ENCODE results near the gene MMEL1. TPM values are rescaled to one million over a fixed set of nuclear protein-coding genes. Genes with fewer than 3 reads are reported as not detected.
"Not testable (repeated sequence)": the region's sequence is repeated elsewhere in the genome, so short reads cannot be mapped to it uniquely, and the experiment has no call there.

Gene MMEL1
- total and polyA plus RNA-seq, 2 experiments from 2014 or later = 0.93 to 1.8 TPM

DNA sequence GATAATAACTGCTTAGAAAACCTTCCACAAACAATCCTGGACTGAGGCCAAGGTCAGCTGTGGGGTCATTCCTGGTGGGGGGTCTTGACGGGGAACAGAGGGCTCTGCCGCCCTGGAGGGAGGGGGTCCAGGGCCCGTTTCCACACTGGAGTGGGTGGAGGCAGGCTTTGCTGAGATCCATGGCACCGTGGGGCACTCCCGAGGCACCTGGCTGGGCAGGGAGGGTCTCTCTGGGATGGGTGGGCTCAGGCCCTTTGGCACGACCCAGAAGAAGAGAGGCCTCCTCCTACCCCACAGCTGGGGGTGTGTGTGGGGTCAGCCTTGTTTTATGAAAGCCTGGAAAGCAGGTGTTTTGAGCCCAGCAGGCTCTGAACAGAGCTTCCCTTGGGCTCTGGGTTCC, 5.1 kb downstream of the MMEL1 start:
- Histone ChIP-seq H4K20me1 (ENCODE audit: insufficient read depth, poor library complexity, severe bottlenecking) (no peaks in the 10 kb centered on the region), H3K79me2 (no peaks in the 10 kb centered on the region), H3K4me2 (no peak overlapping the region), H3K4me1 (ENCODE audit: insufficient read depth) (peaks cover 6% of the 10 kb centered on the region), H3K4me3 (no peak overlapping the region), H2AFZ (no peak overlapping the region), H3K27me3 (peaks cover 48% of the 10 kb centered on the region), H3K36me3 (replicated peaks; ENCODE audit: insufficient read depth, low read depth) (no peaks in the 10 kb centered on the region), H3K9me2 (replicated peaks; ENCODE audit: insufficient read depth) (no peaks in the 10 kb centered on the region), H3K9me3 (ENCODE audit: low read depth) (no peaks in the 10 kb centered on the region), H3K27ac (no peak overlapping the region)
- 53% methylated on average over 6 of the region's 6 CpGs for WGBS (ENCODE audit: low lambda C conversion rate, missing lambda C conversion rate)
- no peak for DNase-seq (ENCODE audit: low spot score)
- no peak for TF ChIP-seq EZH2 (IDR thresholded peaks at IDR 0.05; ENCODE audit: borderline replicate concordance)
- TF ChIP-seq, protein P1, sequence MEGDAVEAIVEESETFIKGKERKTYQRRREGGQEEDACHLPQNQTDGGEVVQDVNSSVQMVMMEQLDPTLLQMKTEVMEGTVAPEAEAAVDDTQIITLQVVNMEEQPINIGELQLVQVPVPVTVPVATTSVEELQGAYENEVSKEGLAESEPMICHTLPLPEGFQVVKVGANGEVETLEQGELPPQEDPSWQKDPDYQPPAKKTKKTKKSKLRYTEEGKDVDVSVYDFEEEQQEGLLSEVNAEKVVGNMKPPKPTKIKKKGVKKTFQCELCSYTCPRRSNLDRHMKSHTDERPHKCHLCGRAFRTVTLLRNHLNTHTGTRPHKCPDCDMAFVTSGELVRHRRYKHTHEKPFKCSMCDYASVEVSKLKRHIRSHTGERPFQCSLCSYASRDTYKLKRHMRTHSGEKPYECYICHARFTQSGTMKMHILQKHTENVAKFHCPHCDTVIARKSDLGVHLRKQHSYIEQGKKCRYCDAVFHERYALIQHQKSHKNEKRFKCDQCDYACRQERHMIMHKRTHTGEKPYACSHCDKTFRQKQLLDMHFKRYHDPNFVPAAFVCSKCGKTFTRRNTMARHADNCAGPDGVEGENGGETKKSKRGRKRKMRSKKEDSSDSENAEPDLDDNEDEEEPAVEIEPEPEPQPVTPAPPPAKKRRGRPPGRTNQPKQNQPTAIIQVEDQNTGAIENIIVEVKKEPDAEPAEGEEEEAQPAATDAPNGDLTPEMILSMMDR (IDR thresholded peaks at IDR 0.05; ENCODE audit: poor library complexity) = no peak
- TF ChIP-seq EZH2phosphoT487 (IDR thresholded peaks at IDR 0.05; ENCODE audit: low read depth, severe bottlenecking, unreplicated experiment) = no peak

DNA sequence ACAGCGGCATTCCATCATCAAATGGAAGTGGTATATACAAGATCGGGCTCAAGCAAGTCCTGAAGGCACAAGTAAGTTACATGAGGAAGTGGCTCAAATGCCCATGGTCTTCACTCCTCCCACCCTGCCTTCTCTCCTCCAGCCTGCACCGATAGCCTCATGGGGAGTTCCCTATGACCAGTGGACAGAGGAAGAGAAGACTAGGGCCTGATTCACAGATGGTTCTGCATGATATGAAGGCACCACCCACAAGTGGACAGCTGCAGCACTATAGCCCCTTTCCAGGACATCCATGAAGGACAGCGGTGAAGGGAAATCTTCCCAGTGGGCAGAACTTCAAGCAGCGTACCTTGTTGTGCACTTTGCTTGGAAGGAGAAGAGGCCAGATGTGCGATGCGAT, 7.1 kb downstream of the MMEL1 start:
- H3K27me3 ChIP-seq = peaks cover 48% of the 10 kb centered on the region
- not testable (repeated sequence) for H3K4me1 ChIP-seq (ENCODE audit: insufficient read depth)

DNA sequence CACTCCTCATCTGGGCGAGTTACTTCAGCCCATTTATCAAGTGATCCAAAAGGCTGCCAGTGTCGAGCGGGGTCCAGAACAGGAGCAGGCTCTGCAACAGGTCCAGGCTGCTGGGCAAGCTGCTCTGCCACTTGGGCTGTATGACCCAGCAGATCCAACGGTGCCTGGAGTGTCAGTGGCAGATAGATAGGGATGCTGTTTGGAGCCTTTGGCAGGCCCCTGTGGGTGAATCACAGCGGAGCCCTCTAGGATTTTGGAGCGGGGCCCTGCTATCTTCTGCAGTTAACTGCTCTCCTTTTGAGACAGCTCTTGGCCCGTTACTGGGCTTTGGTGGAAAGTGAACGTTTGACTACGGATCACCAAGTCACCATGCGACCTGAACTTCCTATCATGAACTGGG, 7.5 kb downstream of the MMEL1 start:
- no peaks in the 10 kb centered on the region for H4K20me1 ChIP-seq (ENCODE audit: insufficient read depth, poor library complexity, severe bottlenecking)
- no peak overlapping the region for H3K4me3 ChIP-seq
- no peak overlapping the region for H3K4me2 ChIP-seq
- TF ChIP-seq, protein P1 (IDR thresholded peaks at IDR 0.05; ENCODE audit: poor library complexity) = no peak
- no peak for TF ChIP-seq EZH2 (IDR thresholded peaks at IDR 0.05; ENCODE audit: borderline replicate concordance)
- TF ChIP-seq EZH2phosphoT487 (IDR thresholded peaks at IDR 0.05; ENCODE audit: low read depth, severe bottlenecking, unreplicated experiment) = no peak
- no peak overlapping the region for H3K27ac ChIP-seq
- no peaks in the 10 kb centered on the region for H3K79me2 ChIP-seq
- H2AFZ ChIP-seq = no peak overlapping the region
- H3K4me1 ChIP-seq (ENCODE audit: insufficient read depth) = no peaks in the 10 kb centered on the region
- WGBS (ENCODE audit: low lambda C conversion rate, missing lambda C conversion rate) = 88% methylated on average over 10 of the region's 10 CpGs
- no peaks in the 10 kb centered on the region for H3K9me2 ChIP-seq (replicated peaks; ENCODE audit: insufficient read depth)
- DNase-seq (ENCODE audit: low spot score) = no peak
- no peaks in the 10 kb centered on the region for H3K9me3 ChIP-seq (ENCODE audit: low read depth)
- no peaks in the 10 kb centered on the region for H3K36me3 ChIP-seq (replicated peaks; ENCODE audit: insufficient read depth, low read depth)
- peaks cover 48% of the 10 kb centered on the region for H3K27me3 ChIP-seq

More for the DNA sequence above, 7.1 kb downstream of the MMEL1 start:
- H3K9me3 ChIP-seq (ENCODE audit: low read depth); DNase-seq (ENCODE audit: low spot score); H3K4me3 ChIP-seq; H3K4me2 ChIP-seq; H2AFZ ChIP-seq; H3K79me2 ChIP-seq; H4K20me1 ChIP-seq (ENCODE audit: insufficient read depth, poor library complexity, severe bottlenecking); H3K27ac ChIP-seq; H3K9me2 ChIP-seq (replicated peaks; ENCODE audit: insufficient read depth); H3K36me3 ChIP-seq (replicated peaks; ENCODE audit: insufficient read depth, low read depth): not testable (repeated sequence)
- WGBS (ENCODE audit: low lambda C conversion rate, missing lambda C conversion rate) = 86% methylated on average over 7 of the region's 7 CpGs

DNA sequence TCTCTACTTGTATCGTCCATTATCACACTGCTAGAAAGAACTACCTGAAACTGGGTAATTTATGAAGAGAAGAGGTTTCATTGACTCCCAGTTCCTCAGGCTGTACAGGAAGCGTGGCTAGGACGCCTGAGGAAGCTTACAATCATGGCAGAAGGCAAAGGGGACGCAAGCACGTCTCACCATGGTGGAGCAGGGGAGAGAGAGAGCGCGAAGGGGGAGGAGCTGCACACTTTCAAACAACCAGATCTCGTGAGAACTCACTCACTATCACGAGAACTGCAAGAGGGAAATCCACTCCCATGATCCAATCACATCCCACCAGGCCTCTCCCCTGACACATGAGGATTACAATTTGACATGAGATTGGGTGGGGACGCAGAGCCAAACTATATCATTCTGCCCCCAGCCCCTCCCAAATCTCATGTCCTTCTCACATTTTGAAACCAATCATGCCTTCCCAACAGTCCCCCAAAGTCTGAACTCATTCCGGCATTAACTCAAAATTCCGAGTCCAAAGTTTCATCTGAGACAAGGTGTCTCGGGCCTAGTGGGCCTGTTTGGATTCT, 8.0 kb downstream of the MMEL1 start:
- H2AFZ ChIP-seq = no peak overlapping the region
- H3K9me2 ChIP-seq (replicated peaks; ENCODE audit: insufficient read depth) = no peaks in the 10 kb centered on the region
- WGBS (ENCODE audit: low lambda C conversion rate, missing lambda C conversion rate) = 78% methylated on average over 13 of the region's 13 CpGs
- H3K36me3 ChIP-seq (replicated peaks; ENCODE audit: insufficient read depth, low read depth) = no peaks in the 10 kb centered on the region
- no peaks in the 10 kb centered on the region for H3K4me1 ChIP-seq (ENCODE audit: insufficient read depth)
- DNase-seq (ENCODE audit: low spot score) = no peak
- H3K4me2 ChIP-seq = no peak overlapping the region
- H3K27ac ChIP-seq = no peak overlapping the region
- no peaks in the 10 kb centered on the region for H3K79me2 ChIP-seq
- H4K20me1 ChIP-seq (ENCODE audit: insufficient read depth, poor library complexity, severe bottlenecking) = no peaks in the 10 kb centered on the region
- peaks cover 45% of the 10 kb centered on the region for H3K27me3 ChIP-seq
- H3K9me3 ChIP-seq (ENCODE audit: low read depth) = no peaks in the 10 kb centered on the region
- TF ChIP-seq, protein P1 (IDR thresholded peaks at IDR 0.05; ENCODE audit: poor library complexity) = no peak
- no peak for TF ChIP-seq EZH2 (IDR thresholded peaks at IDR 0.05; ENCODE audit: borderline replicate concordance)
- no peak for TF ChIP-seq EZH2phosphoT487 (IDR thresholded peaks at IDR 0.05; ENCODE audit: low read depth, severe bottlenecking, unreplicated experiment)
- no peak overlapping the region for H3K4me3 ChIP-seq

All from hepatocyte (in vitro differentiated cells).